Measurements from ENCODE around the gene MUC5B.
"Not testable (repeated sequence)": the region's sequence is repeated elsewhere in the genome, so short reads cannot be mapped to it uniquely, and the experiment has no call there.

MUC5B gene

DNA sequence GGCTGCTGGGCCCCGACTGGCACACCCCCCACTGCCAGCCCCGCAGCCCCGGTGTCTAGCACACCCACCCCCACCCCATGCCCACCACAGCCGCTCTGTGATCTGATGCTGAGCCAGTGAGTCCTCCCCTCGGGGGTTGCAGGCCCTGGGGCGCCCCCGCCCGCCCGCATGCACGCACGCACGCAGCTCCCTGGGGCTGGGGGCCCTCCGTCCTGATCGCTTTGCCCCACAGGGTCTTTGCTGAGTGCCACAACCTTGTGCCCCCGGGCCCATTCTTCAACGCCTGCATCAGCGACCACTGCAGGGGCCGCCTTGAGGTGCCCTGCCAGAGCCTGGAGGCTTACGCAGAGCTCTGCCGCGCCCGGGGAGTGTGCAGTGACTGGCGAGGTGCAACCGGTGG, 32.3 kb downstream of the MUC5B start:
- Mint-ChIP-seq H3K9me3 (no peaks in the 10 kb centered on the region), H3K27me3 (no peaks in the 10 kb centered on the region), H3K27ac (no peak overlapping the region), H3K4me3 (no peak overlapping the region), H3K36me3 (no peaks in the 10 kb centered on the region), H3K4me1 (no peaks in the 10 kb centered on the region)

GRCh38 chr11:1256257-1257045, 33.6 kb downstream of the MUC5B start:
- no peaks in the 10 kb centered on the region for H3K9me3 Mint-ChIP-seq
- H3K36me3 Mint-ChIP-seq: no peaks in the 10 kb centered on the region

DNA sequence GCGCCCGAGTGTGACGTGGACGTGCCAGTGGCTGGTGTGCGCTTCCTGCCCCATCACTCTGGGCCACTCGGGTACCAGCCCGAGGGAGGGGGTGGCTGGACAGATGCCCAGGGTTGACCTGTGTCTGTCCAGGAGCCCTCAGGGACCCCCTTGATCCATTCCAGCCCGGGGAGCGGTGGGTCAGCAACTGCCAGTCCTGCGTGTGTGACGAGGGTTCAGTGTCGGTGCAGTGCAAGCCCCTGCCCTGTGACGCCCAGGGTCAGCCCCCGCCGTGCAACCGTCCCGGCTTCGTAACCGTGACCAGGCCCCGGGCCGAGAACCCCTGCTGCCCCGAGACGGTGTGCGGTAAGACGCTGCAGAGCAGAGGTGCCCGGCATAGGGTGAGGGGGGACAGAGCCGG, 34.5 kb downstream of the MUC5B start:
- Mint-ChIP-seq H3K4me1 (no peaks in the 10 kb centered on the region), H3K9me3 (no peaks in the 10 kb centered on the region), H3K27me3 (no peaks in the 10 kb centered on the region), H3K36me3 (no peaks in the 10 kb centered on the region), H3K4me3 (no peak overlapping the region), H3K27ac (no peak overlapping the region)

More at GRCh38 chr11:1256257-1257045, 33.6 kb downstream of the MUC5B start:
- no peak overlapping the region for H3K27ac Mint-ChIP-seq
- H3K4me3 Mint-ChIP-seq: no peak overlapping the region
- no peaks in the 10 kb centered on the region for H3K27me3 Mint-ChIP-seq
- no peaks in the 10 kb centered on the region for H3K4me1 Mint-ChIP-seq

GRCh38 chr11:1257916-1258315, 35.0 kb downstream of the MUC5B start:
- H3K4me1 Mint-ChIP-seq: peaks cover 4% of the 10 kb centered on the region
- no peaks in the 10 kb centered on the region for H3K36me3 Mint-ChIP-seq
- H3K27me3 Mint-ChIP-seq: no peaks in the 10 kb centered on the region
- no peaks in the 10 kb centered on the region for H3K9me3 Mint-ChIP-seq
- no peak overlapping the region for H3K4me3 Mint-ChIP-seq
- no peak overlapping the region for H3K27ac Mint-ChIP-seq

GRCh38 chr11:1258401-1259075, 35.7 kb downstream of the MUC5B start:
- Mint-ChIP-seq H3K27ac (no peak overlapping the region), H3K36me3 (no peaks in the 10 kb centered on the region), H3K9me3 (no peaks in the 10 kb centered on the region), H3K4me3 (no peak overlapping the region), H3K27me3 (no peaks in the 10 kb centered on the region), H3K4me1 (peaks cover 4% of the 10 kb centered on the region)

- Mint-ChIP-seq H3K36me3 (no peaks in the 10 kb centered on the region), H3K4me1 (peaks cover 4% of the 10 kb centered on the region), H3K27me3 (no peaks in the 10 kb centered on the region), H3K27ac (no peak overlapping the region), H3K9me3 (no peaks in the 10 kb centered on the region), H3K4me3 (no peak overlapping the region)
Observed at GRCh38 chr11:1259076-1259461, 36.2 kb downstream of the MUC5B start.

DNA sequence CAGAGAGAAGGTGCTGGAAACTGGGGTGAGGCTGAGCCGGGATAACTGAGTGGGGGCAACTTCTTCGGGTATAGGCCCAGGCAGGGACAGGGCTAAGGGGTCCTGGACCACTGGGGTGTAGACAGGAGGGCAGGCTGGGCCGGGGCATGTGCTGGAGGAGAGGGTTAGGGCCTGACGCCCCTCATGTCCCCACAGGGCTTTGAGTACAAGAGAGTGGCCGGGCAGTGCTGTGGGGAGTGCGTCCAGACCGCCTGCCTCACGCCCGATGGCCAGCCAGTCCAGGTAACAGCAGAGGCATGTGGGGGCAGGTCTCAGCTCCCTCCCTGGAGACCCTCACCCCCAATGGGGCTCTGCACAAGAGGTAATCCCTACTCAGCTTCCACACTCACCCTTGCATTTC, 36.7 kb downstream of the MUC5B start:
- no peak overlapping the region for H3K4me3 Mint-ChIP-seq
- H3K36me3 Mint-ChIP-seq: peaks cover 1% of the 10 kb centered on the region
- H3K27me3 Mint-ChIP-seq: no peaks in the 10 kb centered on the region
- H3K27ac Mint-ChIP-seq: peak overlapping the region; percentile 51
- H3K4me1 Mint-ChIP-seq: peaks cover 9% of the 10 kb centered on the region
- no peaks in the 10 kb centered on the region for H3K9me3 Mint-ChIP-seq

- Mint-ChIP-seq H3K9me3 (no peaks in the 10 kb centered on the region), H3K4me1 (peaks cover 12% of the 10 kb centered on the region), H3K27me3 (no peaks in the 10 kb centered on the region), H3K36me3 (peaks cover 2% of the 10 kb centered on the region), H3K4me3 (no peak overlapping the region), H3K27ac (no peak overlapping the region)
Observed at GRCh38 chr11:1260023-1260501, 37.2 kb downstream of the MUC5B start.

DNA sequence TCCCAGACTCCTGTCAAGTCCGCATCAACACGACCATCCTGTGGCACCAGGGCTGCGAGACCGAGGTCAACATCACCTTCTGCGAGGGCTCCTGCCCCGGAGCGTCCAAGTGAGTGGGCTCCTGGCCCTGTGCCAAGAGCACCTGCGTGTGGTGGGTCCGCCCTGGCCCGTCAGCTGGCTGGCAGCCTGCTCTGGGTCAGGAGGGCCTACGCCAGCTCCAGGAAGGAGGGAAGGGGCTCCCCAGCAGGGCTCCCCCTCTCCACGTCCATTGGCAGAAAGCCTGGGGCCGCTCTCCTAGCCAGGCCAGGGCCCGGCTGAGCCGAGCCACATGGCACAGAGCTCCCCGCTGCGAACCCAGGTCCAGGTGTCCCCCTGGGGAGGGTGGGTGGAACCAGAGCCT, 37.8 kb downstream of the MUC5B start:
- Mint-ChIP-seq H3K4me1 (peaks cover 12% of the 10 kb centered on the region), H3K9me3 (no peaks in the 10 kb centered on the region), H3K27ac (no peak overlapping the region), H3K27me3 (no peaks in the 10 kb centered on the region), H3K36me3 (peaks cover 2% of the 10 kb centered on the region), H3K4me3 (no peak overlapping the region)

GRCh38 chr11:1261241-1262071, 38.6 kb downstream of the MUC5B start:
- Mint-ChIP-seq H3K36me3 (peaks cover 2% of the 10 kb centered on the region), H3K4me1 (peaks cover 12% of the 10 kb centered on the region), H3K9me3 (no peaks in the 10 kb centered on the region), H3K27ac (no peak overlapping the region), H3K4me3 (peak overlapping the region; percentile 86), H3K27me3 (no peaks in the 10 kb centered on the region)

DNA sequence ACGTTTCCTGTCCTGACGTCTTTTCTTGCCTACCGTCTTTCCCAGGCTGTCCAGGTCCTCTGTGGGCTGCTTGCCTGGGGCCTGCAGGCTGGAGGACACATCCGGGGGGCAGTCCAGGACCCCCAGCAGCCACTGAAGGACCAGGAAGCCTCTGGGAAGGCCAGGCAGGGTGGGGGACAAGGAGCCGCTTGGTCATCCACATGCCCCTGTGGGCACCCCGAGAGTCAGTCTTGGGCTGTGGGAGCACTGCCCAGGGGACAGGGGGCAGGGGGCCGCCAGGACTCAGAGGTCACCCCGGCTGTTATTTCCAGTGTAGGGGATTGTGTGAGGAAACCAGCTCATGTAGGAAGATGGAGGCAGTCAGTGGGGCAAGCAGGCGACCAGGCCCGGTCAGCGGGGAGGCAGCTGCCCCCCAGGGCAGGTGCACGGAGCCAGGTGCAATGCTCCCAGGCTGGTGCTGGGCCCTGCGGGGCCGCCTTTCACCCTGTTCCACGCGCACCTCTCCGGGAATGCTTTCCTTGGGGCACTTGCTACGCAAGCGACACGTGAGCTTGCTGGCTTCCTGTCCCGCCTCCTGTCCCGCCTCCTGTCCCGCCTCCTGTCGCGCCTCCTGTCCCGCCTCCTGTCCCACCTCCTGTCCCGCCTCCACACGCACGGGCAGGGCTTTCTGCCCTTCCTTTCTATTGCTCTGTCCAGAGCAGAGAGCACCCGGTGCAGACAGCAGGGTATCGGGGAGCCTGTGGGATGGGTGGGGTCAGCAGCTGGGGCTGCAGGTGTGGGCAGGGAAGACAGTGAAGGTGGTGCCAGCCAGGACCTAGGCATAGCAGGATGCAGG, 39.5 kb downstream of the MUC5B start:
- peaks cover 12% of the 10 kb centered on the region for H3K4me1 Mint-ChIP-seq
- no peaks in the 10 kb centered on the region for H3K9me3 Mint-ChIP-seq
- H3K27me3 Mint-ChIP-seq: no peaks in the 10 kb centered on the region
- peak overlapping the region; percentile 86 for H3K4me3 Mint-ChIP-seq
- peak overlapping the region; percentile 91 for H3K27ac Mint-ChIP-seq
- H3K36me3 Mint-ChIP-seq: peaks cover 2% of the 10 kb centered on the region

DNA sequence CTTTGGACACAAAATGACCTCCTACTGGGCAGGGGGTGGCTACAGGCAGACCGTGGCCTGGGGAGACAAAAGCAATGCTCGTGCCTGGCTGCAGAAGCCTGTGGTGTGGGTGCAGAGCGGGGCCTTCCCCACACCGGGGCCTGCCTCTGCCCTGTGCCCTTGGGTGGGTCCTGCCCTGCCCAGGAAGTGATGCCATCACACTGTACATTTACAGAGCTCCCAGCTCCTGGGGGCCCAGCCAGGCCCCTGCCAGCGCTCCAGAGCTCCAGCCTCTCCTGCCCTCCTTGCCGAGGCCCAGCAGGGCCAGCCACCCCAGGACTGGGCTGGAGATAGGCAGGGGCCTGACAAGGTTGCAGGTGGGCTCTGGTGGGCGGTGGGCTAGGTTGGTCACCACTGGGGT, 40.1 kb downstream of the MUC5B start:
- H3K27ac Mint-ChIP-seq: peak overlapping the region; percentile 91
- no peaks in the 10 kb centered on the region for H3K27me3 Mint-ChIP-seq
- H3K4me3 Mint-ChIP-seq: peak overlapping the region; percentile 86
- H3K36me3 Mint-ChIP-seq: peaks cover 2% of the 10 kb centered on the region
- peaks cover 12% of the 10 kb centered on the region for H3K4me1 Mint-ChIP-seq
- H3K9me3 Mint-ChIP-seq: no peaks in the 10 kb centered on the region

GRCh38 chr11:1264444-1264843, 41.6 kb downstream of the MUC5B start:
- not testable (repeated sequence) for H3K36me3 Mint-ChIP-seq, H3K9me3 Mint-ChIP-seq, H3K27me3 Mint-ChIP-seq
- Mint-ChIP-seq H3K27ac (peak overlapping the region; percentile 16), H3K4me1 (peaks cover 12% of the 10 kb centered on the region), H3K4me3 (peak overlapping the region; percentile 23)

- H3K27me3 Mint-ChIP-seq, H3K36me3 Mint-ChIP-seq, H3K27ac Mint-ChIP-seq, H3K9me3 Mint-ChIP-seq, H3K4me3 Mint-ChIP-seq: not testable (repeated sequence)
- H3K4me1 Mint-ChIP-seq: peaks cover 12% of the 10 kb centered on the region
Observed at GRCh38 chr11:1265480-1265879, 42.6 kb downstream of the MUC5B start.

DNA sequence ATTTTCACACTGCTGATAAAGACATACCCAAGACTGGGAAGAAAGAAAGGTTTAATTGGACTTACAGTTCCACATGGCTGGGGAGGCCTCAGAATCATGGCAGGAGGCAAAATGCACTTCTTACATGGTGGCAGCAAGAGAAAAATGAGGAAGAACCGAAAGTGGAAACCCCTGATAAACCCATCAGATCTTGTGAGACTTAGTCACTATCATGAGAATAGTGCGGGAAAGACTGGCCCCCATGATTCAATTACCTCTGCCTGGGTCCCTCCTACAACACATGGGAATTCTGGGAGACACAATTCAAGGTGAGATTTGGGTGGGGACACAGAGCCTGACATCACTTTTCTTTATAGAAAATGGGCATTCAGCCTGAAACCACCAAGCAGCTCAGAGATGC, 44.1 kb downstream of the MUC5B start:
- not testable (repeated sequence) for H3K4me3 Mint-ChIP-seq, H3K27me3 Mint-ChIP-seq, H3K36me3 Mint-ChIP-seq, H3K27ac Mint-ChIP-seq, H3K9me3 Mint-ChIP-seq
- H3K4me1 Mint-ChIP-seq: peaks cover 12% of the 10 kb centered on the region

Data from activated naive CD4-positive, alpha-beta T cell treated with anti-CD3 and anti-CD28 coated beads, Interleukin-2, amount 50 U/mL, for 24 hours (primary cell).